GM23248 (cell line): ENCODE measurements around the gene MNT.

Experiments used
- EZH2 ChIP-seq: fragments of 200-600 bp; sonication (generic); IDR thresholded peaks from 2 replicates; pipeline ENCODE4 v1.6.1; 2018; ENCODE audit warnings: antibody characterized with exemption, mild to moderate bottlenecking; ENCODE audit not compliant: insufficient read depth, poor library complexity, severe bottlenecking
- EZH2phosphoT487 ChIP-seq: fragments of 200-600 bp; sonication (generic); IDR thresholded peaks from 2 replicates; pipeline ENCODE4 v1.6.1; 2018; ENCODE audit warnings: antibody characterized with exemption, moderate library complexity, mild to moderate bottlenecking, low read depth; ENCODE audit not compliant: insufficient read depth

GRCh38 chr17:2336215-2336851 is 64.5 kb downstream of the MNT start, which contains the start of gene TSR1:
- no peak for TF ChIP-seq EZH2
- no peak for TF ChIP-seq EZH2phosphoT487
